COLO668 (cell line): Measurements from ENCODE around the gene CIZ1.

Source experiments
- DNase-seq: peaks from one replicate; lab custom pipeline; 2025; ENCODE audit not compliant: unreplicated experiment; lab: John Stamatoyannopoulos, UW

CIZ1 gene

DNA sequence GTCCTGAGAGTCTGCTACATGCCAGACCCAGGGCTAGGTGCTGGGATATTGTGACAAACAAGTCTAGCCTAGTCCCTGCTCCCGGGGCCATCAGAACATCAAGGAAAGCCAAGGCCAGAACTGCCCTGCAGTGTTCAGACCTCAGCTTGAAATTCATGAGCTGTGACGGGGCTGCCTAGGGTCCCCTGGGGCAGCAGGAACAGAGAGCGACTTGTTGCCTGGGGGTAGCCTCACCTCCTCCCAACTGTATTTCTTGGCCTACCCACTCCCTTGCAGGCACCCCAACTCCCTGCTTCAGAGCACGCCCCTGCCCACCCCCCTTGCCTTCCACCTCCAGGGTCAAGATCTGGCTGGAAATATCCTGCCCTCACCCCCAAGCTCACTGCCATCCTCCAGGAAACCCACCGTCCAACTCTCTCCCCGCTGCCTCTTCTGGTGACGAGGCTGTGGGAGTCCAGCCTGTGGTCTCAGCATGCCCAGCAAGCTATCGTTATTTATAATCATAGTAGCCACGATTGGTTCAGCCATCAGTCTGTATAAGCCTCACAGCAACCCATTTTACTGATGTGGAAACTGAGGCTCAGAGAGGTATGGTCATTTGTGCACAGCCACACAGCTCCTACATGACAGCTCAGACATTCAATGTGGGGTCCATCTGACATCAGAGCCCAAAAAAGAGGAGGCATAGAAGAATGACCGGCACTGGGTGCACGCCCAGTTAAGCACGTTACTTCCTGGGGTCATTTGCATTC lies 22.6 kb upstream of the CIZ1 start:
- DNase-seq, result no peak

DNA sequence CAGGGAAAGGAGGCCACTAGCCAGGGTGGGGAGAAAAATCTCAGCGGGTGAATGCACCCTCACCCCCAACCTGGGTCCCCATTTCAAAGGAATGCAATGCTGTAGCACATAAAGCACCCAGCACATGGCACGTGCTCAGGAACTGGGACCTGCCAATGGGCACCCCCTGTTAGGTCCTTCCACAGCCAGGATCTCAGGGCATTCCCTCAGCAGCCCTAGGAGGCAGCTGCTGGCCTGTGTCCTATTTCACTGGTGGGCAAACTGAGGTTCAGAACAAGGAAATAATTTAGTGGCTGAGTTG lies 20.6 kb upstream of the CIZ1 start:
- no peak for DNase-seq

DNA sequence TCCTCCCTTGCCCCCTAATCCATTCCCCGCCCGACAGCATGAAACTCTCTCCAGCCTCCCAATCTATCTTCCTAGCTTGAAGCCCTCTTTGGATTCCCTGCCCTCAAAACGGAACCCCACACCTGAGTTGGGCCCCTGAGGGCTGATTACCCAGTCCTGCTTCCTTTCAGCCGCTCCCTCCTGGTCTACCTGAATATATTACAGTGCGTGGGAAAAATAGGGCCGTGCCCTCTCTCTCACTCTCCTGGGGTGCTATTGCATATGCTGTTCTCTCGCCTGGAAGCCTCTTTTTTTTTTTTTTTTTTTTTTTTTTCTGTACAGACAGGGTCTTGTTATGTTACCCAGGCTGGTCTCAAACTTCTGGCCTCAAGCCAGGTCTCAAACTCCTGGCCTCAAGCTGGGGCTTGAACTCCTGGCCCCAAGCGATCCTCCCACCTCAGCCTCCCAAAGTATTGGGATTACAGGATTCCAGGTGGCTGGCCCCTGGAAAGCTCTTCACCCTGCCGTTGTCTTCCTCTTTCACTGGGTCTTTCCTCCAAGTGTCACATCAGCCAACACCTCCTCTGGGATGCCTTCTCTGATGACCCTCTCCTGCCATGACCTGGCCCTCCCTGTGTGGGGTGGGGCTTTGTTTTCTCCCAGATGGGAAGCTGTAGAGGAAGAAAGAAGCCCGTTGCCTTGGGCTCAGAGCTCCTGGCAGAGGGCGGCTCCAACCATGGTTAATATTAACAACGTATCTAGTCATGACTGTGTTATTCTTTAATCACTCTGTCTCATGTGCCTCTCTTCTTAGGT lies 20.0 kb upstream of the CIZ1 start:
- no peak for DNase-seq

DNA sequence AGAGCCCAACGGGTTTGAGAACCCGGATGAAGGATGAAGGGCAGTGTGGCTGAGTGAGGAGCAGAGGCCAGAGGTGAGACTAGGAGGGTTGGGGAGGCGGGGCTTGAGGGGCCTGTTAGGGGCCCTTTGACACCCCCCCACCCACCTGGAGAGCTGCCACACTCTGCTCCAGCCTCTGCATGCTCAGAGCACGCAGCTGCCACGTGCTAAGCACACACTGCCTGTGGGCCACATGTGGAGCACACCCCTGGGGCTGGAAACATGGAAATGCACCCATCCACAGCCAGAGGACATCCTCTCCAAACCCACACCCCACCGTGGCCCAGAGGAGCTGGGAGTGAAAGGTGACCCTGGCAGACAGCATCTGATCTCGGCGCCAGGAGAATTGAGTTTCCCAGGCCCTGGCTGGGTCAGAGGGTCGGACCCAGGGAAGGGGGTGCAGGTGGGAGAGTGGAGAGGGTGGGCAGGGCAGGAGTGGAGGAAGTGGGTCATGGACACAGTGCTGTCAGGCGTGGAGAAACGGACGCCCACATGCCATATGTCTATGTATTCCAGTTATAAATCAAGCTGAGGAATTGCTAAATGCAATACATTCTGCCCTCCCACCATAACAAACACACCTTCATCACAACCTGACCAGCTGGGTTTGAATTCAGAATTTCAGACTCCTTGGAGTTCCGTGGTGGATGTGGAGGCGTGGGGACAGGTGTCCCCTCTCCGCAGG lies 17.7 kb upstream of the CIZ1 start:
- DNase-seq, result no peak

DNA sequence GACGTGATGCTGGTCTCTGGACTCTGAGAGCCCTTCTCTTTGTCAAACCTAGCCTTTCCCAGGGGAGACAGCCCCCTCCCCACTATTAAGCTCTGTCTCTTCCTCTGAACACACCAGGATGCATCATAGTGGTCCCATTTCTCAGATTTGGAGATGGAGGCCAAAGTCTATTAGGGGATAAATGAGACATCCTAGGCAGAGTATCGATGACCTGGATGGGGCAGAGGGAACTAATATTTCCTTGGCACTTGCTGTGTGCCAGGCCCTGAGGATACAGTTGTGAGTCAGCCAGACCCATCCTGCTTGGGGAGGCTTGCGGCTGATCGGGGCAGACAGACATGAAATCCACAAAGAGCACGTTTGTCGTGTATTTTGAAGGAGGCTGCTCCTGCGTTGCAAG lies 17.0 kb upstream of the CIZ1 start:
- DNase-seq, result no peak

DNA sequence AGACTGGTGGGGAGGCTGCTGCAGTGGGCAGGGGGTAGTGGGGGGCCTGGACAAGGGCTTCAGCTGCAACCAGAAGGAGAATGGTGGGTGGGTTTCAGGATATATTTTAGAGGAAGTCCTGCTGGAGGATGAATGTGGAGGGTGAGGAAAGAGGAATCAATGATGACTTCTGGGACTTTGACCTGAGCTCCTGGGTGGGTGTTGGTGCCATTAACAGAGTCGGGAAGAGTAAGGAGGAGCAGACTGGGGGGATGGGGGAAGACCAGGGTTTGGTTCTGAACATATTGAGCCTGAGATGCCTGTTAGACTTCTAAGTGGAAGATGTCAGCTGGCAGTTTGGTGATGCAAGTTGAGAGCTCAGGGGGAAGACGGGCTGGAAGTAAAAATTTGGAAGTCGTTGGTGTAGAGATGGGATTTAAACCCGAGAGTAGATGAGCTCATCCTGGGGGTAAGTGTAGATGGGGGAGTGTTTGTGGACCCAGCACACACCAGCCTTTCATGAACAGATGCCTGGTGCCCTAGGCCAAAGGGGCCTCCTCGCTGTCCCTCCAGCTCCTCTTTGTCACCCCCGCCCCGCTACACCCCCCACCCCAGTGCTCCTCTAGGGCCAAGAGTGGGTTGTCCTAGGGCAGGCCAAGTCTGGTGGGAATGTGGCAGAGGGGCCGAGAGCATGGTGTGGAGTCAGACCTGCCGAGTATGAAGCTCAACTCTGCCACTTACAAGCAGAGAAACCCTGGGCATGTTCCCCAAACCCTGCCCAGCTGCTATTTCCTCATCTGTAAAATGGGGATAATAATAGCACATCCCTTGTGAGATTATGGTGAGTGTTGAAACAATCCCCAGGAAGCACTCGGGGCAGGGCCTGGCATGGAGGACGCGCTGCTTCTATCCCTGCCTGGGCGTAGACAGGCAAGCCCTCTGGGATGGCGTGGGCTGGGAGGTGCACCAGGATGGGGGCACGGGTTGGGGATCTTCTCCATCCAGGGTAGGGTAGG lies 15.8 kb upstream of the CIZ1 start:
- DNase-seq, result no peak

DNA sequence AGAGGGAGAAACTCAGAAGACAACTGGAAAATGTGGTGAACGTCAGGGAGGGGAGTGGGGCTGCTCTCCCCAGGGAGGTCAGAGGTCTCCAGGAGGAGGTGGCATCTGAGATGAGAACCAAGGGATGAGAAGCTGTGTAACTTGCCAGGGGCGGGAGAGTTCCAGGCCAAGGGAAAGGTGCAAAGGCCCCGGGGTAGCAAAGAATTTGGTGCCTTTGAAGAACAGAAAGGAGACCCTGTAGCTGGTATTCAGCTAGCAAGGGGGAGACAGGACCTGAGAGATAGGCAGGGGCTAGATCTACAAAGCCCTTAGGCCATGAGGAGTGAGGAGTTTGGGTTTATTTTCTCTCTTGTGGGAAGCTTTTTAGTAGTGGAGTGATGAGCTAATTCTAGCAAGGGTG lies 15.1 kb upstream of the CIZ1 start:
- DNase-seq, result no peak

DNA sequence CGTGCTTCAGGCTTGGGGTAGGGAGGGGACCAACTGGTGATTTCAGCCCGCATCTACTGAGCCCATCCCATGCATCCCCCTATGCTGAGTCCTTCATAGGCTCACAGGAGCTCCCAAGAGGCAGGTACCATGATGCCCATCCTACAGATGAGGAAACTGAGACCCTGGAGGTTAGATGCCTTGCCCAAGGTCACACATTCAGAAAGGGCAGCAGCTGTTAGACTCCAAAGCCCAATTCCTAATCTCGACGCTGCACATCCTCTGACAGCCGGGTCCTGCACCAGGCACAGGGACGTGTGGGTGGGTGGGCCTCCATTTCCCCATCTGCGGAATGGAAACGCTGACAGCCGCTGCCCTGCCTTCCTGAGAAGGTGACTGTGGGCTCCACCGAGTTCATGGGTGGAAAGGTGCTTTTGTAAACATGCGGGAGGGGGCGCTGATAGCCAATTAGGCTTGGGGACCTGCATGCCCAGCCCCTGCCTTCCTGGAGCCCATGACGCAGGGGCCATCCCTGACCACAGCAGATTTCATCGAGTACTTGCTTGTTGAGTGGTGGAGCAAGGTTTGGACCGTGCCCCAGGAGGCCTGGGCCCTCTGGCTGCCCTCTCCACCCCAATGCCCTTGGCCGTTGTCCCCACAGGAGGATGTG lies 14.0 kb upstream of the CIZ1 start:
- no peak for DNase-seq

DNA sequence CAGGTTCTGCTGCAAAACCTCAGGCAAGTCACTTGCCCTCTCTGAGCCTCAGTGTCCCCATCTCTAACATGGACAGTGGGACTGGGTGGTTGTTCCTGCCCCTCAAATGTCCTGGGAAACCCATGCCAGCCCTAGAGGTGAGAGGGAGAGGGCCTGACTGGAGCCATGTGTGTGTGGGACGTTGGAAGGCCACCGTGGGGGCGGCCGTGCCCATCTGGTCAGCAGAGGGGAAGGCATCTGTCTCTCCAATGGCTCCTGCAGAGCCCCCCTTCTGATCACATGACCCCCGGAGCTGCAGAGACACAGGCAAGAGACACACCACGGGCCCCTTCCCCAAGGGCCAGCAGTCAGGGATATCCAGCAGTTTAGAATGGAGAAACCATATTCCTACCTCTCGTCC lies 13.5 kb upstream of the CIZ1 start:
- no peak for DNase-seq

DNA sequence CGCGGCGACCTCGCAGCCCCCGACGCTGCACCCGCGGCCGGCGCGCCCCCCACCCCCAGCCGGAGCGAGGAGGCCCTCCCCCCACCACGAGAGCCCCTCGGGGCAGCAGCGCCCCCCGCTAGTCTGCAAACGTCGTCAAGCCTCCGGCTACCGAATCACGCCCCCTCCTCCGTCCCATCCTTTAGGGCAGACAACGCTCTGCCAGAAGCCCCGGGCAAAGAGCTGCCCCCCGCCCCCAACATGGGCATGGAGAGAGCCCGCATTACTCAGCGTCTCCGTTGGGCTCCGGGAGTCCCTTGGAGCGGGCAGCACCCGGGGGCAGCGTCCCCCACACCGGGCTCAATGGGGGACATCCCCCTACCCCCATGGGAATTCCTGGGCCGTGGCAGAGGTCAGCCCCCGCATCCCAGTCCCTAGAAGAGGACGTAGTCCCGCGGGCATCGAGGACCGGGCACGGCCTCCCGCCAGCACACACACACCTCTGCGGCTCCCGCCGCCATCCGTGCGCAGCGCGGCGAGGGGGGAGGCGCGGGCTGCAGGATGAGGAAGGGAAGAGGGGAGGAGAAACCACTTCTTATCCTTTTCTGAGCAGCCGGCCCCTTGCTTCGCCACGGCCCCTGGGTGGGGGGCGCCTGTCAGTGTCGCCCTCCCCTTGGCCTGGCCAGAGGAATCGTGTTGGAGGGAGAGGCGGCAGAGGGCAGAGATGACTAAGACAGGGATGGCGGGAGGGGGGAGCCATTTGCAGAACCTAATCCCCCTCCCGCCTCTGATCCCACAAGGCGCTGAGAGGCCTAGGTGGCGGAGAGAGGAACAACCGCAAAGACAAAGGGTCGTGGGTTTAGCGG lies 12.6 kb upstream of the CIZ1 start:
- DNase-seq, result peak; percentile 67

DNA sequence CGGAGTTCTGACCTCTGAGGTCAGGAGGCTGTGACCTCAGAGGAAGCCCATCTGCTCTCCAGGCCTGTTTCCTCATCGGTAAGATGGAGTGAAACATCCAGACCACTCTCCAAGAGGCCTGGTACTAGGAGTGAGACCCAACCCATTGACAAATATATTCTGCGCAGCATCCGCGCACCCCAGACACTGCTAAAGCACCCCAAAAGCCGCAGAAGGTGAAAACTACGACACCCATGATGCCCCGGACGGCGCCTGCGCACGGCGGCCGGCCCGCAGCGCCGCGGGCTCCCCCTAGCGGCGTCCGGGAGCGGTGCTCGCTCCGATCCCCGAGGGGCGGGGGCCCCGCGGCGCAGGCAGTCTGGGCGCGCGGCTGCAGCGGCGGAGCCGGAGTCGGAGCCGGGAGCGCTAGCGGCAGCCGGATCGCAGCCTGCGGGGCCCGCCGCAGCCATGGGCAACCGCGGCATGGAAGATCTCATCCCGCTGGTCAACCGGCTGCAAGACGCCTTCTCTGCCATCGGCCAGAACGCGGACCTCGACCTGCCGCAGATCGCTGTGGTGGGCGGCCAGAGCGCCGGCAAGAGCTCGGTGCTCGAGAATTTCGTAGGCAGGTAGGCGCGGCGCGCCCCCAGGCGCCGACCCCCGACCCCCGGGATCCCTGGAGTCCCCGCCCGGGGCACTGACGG lies 11.8 kb upstream of the CIZ1 start, which contains the start of gene DNM1:
Gene DNM1, plus strand, starts transcription at position 356 of the 683 bp plus-strand sequence. Its CDS starts 92 bp downstream, at position 448.
- DNase-seq, result peak; percentile 86

DNA sequence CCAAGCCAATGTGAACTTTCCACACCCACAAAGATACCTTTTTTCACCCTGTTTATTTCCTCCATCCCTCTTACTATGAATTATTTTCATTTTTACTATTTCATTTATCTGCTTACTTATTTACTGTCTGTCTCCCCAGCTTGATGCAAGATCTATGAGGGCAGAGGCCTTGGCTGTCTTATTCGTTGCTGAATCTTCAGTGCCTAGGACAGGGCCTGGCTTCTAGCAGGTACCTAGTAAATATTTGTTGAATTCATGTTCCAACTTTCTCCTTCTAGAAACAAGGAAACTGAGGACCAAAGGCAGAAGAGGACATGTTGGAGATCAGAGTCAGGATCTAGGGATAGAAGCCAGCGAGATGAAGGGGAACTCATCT lies 11.3 kb upstream of the CIZ1 start:
- no peak for DNase-seq

DNA sequence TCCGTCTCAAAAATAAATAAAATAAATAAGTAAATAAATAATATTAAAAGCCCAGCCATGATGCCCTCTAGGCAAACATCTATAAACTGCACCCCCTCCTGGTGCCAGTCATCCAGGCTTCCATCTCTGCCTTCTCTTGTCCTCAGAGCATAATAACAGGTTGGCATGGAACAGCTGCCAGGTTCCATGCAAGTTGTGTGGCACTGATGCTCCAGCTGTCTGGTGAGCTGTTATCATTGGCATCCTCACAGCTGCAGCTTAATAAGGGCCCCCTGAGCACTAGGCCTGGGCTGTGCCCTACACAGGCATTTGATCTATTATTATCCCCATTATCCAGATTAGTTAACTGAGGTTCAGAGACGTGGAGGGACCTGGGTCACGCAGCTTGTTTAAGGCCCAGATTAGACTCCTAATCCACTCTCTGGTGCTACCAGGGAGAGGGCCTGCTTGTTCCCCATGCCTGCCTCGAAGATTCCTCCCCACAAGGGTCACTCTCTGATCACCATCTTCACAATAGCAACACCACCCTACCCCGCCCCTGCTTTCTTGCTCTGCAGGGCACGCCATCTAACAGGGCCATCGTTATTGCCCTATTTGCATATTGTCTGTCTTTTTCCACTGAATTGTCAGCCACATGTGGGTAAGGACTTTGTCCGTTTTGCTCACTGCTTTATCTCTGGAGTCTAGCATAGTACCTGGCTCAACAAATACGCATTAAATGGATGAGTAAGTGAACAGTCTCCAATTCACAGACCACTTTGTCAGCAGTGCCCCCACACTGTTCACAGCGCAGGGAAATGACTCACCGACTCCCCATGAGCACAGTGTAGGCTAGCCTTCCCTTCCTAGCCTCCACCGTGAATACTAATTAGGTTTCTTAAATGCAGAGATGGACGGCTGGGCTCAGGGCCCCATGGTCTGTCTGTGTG lies 10.3 kb upstream of the CIZ1 start:
- DNase-seq, result no peak

DNA sequence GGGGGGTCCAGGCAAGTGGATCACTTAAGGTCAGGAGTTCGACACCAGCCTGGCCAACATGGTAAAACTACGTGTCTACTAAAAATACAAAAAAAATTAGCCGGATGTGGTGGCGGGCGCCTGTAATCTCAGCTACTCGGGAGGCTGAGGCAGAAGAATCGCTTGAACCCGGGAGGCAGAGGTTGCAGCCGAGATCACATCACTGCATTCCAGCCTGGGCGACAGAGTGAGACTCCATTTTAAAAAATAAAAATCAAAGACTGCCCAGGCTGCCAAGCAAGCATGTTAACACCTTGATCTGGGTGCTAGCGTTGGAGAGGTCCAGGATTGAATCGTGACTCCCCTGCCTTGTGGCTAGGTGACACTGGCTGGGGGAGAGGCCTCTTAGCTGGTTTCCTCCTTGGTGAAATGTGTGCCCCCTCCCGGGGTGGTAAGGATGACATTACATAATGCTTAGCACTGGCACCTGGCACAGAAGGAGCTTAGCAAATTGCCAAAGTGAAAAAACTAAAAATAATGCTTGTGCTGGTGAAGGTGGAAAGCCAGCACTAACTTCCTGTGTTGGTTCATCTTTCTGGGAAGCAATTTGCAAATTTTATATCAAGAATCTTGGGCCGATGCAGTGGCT lies 2.2 kb upstream of the CIZ1 start:
- DNase-seq, result no peak

DNA sequence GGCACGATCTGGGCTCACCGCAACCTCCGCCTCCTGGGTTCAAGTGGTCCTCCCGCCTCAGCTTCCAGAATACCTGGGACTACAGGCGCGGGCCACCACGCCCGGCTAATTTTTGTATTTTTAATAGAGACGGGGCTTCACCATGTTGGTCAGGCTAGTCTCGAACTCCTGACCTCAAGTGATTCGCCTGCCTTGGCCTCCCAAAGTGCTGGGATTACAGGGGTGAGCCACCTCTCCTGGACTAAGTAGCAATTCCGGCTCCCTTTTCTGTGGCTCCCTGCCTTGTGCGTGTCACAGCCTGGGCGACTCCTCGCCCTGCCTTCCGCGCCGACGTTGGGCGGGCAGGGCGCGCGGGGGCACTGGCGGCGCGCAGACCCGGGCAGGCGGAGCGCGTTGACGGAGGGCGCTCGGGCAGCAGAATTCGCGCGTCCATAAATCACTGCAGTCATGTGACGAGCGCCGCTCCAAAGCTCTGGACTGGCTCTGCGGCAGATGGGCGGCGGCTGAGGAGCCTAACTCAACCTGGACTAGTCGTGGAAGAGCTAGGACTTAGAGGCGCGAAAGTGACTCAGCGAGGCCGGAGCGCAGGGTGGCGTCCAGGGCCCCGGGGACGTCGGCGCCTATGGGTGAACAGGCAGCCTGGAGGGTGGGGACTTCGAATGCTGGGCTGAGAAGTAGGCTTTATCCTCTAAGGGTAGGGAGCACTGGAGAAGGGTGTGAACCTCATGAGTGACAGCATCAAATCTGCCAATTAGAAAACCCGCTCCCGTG lies 1.4 kb upstream of the CIZ1 start:
- peak; percentile 93 for DNase-seq
